AG04449 (cell line): ENCODE results near the gene WDR82.
A peak's percentile ranks its signal among the peaks of the same experiment; 100 is the strongest.

Experiments used
- CTCF ChIA-PET: fragments of 350-600 bp; formaldehyde crosslinking; extraction: SDS; loops from one replicate; lab custom pipeline; 2021; ENCODE audit warnings: antibody characterized with exemption; lab: Yijun Ruan, JAX
- POLR2A ChIA-PET: fragments of 400-600, 350-600 bp; formaldehyde crosslinking; extraction: SDS; loops from one replicate; lab custom pipeline; 2020; ENCODE audit warnings: antibody characterized with exemption, inconsistent platforms; lab: Yijun Ruan, JAX
- DNase-seq: peaks from one replicate; pipeline ENCODE4 v3.0.0-alpha.2; 2010; ENCODE audit warnings: low read depth, low spot score
- H3K4me3 ChIP-seq: 2 replicates; pipeline ENCODE4 v1.5.1; 2011; ENCODE audit warnings: low read depth, mild to moderate bottlenecking, control low read depth, low read length
- TF ChIP-seq, protein P1 (sequence below): IDR thresholded peaks from one replicate; pipeline ENCODE4 v1.5.1; 2011; ENCODE audit warnings: mild to moderate bottlenecking, moderate library complexity, low read length, control low read depth, inconsistent platforms; ENCODE audit not compliant: insufficient read depth; ENCODE audit errors: missing control alignments

Gene WDR82

DNA sequence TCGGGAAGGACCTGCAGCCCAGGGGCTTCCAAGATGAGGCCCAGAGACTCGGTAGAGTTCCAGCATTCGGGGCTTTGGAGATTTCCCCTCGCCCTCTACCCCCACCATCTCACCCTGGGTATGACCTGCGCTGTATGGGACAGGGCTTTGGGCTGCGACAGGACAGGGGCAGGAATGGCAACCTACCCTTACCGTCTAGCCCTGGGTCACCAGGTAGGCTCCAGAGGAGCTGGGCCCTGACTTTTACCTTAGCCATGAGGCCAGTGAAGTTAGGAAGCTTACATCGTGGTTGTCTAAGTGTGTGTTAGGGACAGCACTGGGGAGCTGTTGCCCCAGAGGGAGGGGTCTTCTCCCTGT, 32.2 kb downstream of the WDR82 start:
- POLR2A ChIA-PET: interaction anchor here (0.6 to 2.0 kb wide), 4 partner anchors 9 to 1680 kb away, joined by 3 to 8 read pairs (median 7); partner anchors contain the start of gene WDR82
- TF ChIP-seq, protein P1, sequence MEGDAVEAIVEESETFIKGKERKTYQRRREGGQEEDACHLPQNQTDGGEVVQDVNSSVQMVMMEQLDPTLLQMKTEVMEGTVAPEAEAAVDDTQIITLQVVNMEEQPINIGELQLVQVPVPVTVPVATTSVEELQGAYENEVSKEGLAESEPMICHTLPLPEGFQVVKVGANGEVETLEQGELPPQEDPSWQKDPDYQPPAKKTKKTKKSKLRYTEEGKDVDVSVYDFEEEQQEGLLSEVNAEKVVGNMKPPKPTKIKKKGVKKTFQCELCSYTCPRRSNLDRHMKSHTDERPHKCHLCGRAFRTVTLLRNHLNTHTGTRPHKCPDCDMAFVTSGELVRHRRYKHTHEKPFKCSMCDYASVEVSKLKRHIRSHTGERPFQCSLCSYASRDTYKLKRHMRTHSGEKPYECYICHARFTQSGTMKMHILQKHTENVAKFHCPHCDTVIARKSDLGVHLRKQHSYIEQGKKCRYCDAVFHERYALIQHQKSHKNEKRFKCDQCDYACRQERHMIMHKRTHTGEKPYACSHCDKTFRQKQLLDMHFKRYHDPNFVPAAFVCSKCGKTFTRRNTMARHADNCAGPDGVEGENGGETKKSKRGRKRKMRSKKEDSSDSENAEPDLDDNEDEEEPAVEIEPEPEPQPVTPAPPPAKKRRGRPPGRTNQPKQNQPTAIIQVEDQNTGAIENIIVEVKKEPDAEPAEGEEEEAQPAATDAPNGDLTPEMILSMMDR: no peak
- H3K4me3 ChIP-seq: peak overlapping the region; percentile 68
- DNase-seq: no peak
- CTCF ChIA-PET: interaction anchor here (1.1 to 1.5 kb wide), 2 partner anchors 11 to 26 kb away, joined by 3 to 6 read pairs; no protein-coding TSS in a partner anchor

DNA sequence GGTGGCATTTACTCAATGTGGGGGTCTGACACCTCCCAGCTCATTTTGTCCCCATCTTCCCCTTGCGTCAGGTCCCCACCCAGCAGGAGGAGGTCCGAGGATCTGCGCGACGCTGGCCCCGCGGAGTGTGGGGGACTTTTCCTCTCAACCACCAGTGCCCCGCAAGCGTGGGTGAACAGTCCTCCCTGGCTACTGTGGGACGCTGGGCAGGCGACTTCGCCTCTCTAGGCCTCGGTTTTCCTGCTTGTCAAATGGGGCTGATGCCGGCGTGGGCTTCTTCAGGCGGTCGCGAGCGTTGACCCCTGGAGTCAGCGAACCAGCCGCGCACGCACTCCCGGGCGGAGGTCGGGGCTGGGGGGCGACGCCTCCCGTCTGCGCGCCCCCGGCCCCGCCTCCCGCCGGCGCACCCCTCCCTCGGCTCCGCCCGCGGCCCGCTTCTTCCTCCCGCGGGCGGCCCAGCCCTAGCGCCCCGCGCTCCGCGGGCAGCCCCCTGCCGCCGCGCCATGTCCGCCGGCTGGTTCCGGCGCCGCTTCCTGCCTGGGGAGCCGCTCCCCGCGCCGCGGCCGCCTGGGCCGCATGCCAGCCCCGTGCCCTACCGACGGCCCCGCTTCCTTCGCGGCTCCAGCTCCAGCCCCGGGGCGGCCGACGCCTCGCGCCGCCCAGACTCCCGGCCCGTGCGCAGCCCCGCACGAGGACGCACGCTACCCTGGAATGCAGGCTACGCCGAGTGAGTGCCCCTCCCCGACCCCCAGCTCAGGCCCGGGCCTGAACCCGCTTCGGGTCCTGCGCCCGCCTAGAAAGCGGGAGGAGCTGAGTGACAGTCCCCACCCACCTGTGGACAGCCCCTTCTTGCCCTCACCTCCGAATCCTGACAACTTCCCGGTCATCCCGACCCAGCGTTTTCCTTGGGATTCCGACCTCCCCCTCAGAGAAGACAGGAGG, 32.9 kb downstream of the WDR82 start, which contains the start of gene PPM1M:
Gene PPM1M (plus strand): TSS at position 438 of the 942 bp plus-strand sequence. CDS start 66 bp downstream, at position 504.
- TF ChIP-seq, protein P1: no peak
- ChIA-PET POLR2A (interaction anchor here (0.6 to 2.0 kb wide), 4 partner anchors 9 to 1679 kb away, joined by 3 to 8 read pairs (median 7); partner anchors contain the start of gene WDR82), CTCF (interaction anchor here (1.1 to 2.7 kb wide), 3 partner anchors 11 to 26 kb away, joined by 3 to 8 read pairs (median 6); no protein-coding TSS in a partner anchor)
- H3K4me3 ChIP-seq: peak within 1 kb of the TSS; percentile 68
- DNase-seq: no peak

DNA sequence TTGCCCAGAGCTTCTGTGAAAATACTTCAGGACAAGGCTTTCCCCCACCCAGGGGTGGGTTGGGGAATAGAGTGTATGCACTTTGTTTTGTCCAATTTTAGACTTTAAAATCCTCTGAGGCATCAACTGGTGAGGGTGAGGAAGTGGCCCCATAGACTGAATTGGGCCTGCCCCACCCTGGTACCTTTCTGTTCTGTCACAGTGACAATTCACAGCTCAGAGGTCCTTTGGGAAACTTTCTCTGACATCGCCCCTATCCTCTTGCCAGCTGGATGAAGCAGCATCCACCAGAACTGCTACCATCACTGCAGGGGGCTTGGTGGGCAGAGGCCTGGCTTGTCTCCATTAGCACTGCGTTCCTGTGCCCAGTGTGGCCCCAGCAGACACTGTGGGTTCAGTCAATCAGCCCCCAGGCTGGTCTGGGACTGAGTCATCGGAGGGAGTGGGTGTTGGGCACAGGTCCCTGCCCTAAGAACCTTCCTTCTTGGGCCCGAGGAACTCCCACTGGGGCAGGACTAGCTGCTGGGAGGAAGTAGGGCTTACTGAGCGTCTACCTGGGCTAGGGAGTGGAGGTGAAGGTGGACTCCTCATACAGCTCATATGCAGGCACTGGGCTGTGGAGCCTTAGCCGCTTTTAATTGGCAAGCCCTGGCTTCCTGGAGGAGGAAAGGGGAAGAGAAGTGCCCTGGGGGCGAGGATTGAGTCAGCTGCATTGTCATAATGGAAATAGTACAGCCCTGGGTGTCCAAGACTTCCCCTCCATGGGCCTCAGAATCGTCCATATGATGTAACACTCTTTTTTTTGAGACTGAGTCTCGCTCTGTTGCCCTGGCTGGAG, 34.4 kb downstream of the WDR82 start:
- TF ChIP-seq, protein P1: no peak
- no peak for DNase-seq
- H3K4me3 ChIP-seq: no peak overlapping the region
- CTCF ChIA-PET: interaction anchor here (0.6 to 2.7 kb wide), 3 partner anchors 9 to 95 kb away, joined by 3 to 8 read pairs (median 4); no protein-coding TSS in a partner anchor
- POLR2A ChIA-PET: no interaction called here

DNA sequence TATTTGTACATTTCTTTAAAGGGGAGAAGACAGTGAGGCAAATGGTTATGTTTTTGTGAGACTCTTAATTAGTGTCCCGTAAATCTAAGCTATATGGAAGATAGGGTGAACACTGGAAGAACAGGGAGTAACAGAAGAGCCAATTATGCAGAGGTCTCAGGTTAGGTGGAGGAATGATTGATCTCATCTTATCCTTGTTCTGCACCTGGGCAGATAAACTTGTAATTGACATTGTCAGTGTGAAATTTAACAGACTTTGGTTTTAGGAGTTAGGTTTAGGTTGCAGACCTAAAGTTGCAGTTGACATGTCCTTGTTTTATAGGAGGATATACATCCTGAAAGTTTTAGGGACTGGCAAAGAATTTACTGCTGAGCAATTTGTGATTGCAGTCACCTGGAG, 36.4 kb downstream of the WDR82 start:
- TF ChIP-seq, protein P1: no peak
- no peak for DNase-seq
- H3K4me3 ChIP-seq: no peak overlapping the region
- ChIA-PET POLR2A (no interaction called here), CTCF (interaction anchor here (0.6 to 14.4 kb wide), 4 partner anchors 11 to 37 kb away, joined by 3 to 336 read pairs (median 3); partner anchors contain the start of gene TLR9)

DNA sequence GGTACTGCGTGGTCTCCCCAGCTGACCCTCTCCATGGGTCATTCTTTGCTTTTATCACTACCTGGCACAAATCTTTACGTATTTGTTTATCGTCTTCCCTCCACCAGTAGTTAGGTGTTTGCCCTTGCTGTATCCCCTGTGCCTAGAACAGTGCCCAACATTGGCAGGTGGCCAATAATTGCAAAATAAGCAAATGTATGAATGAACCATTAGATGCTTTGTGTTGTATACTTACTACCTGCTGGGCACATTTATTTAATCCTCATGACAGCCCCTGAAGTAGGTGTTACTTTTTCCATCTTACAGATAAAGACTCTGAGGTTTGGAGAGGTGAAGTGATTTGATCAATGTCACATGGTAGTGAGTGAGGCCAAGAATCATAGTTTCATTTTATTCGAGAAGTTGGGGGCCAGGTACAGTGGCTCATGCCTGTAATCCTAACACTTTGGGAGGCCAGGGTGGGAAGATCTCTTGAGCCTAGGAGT, 37.5 kb downstream of the WDR82 start:
- POLR2A ChIA-PET: interaction anchor here (1.3 to 1.6 kb wide), 3 partner anchors 8 to 37 kb away, joined by 3 to 10 read pairs (median 4); partner anchors contain the start of gene WDR82

More for the DNA sequence above, 37.5 kb downstream of the WDR82 start:
- no peak for DNase-seq
- no peak overlapping the region for H3K4me3 ChIP-seq
- TF ChIP-seq, protein P1: no peak
- CTCF ChIA-PET: interaction anchor here (1.0 to 14.4 kb wide), 6 partner anchors 10 to 188 kb away, joined by 3 to 336 read pairs (median 4); partner anchors contain the start of gene TLR9
